IgD-negative memory B cell (primary cell): ENCODE measurements around the gene C19orf18. TPM values are rescaled to one million over a fixed set of nuclear protein-coding genes. Genes with fewer than 3 reads are reported as not detected.

Experiments used
- H3K27ac Mint-ChIP-seq, 3 donors: one replicate each; pipeline ENCODE4 v1.8.0; 2020 to 2022; ENCODE audit warnings: mild to moderate bottlenecking in 3 of 3, mixed read lengths in 3 of 3, moderate library complexity in 1 of 3
- H3K27me3 Mint-ChIP-seq: one replicate; pipeline ENCODE4 v1.8.0; 2021; ENCODE audit warnings: mixed read lengths
- H3K36me3 Mint-ChIP-seq: one replicate; pipeline ENCODE4 v1.8.0; 2020; ENCODE audit warnings: mild to moderate bottlenecking, mixed read lengths
- H3K4me1 Mint-ChIP-seq, 3 donors: one replicate each; pipeline ENCODE4 v1.8.0; 2020 to 2022; ENCODE audit warnings: mixed read lengths in 3 of 3, mild to moderate bottlenecking in 1 of 3
- H3K4me3 Mint-ChIP-seq, 4 donors: one replicate each; pipeline ENCODE4 v1.8.0; 2020 to 2022; ENCODE audit warnings: mild to moderate bottlenecking in 4 of 4, mixed read lengths in 4 of 4, moderate library complexity in 3 of 4
- H3K9me3 Mint-ChIP-seq, 3 donors: one replicate each; pipeline ENCODE4 v1.8.0; 2020 to 2021; ENCODE audit warnings: mixed read lengths in 3 of 3, mild to moderate bottlenecking in 1 of 3
- polyA plus RNA-seq: library from polyadenylated mRNA; unstranded; fragments of 300-500 nt; fragmentation: Illumina TruSeq; gene quantifications from one replicate; pipeline ENCODE4 v1.2.3, GENCODE V29; 2021

C19orf18 gene
- polyA plus RNA-seq, 1 donor from 2014 or later: not detected

DNA sequence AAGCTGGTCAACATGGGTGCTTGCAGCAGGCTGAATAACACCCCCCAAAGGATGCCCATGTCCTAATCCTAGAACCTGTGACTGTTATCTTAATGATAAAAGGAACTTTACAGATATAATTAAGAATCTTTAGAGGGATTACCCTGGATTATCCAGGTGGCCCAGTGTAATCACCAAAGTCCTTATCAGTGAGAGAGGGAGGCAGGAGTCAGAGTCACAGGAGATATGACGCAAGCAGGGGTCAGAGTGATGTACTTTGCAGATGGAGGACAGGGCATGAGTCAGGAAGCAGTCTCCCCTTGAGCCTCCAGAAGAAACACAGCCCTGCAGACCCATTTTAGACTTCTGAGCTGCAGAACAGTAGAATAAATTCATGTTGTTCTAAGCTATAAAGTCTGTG, 18.5 kb upstream of the C19orf18 start:
- Mint-ChIP-seq H3K4me1 (no peaks in the 10 kb centered on the region), H3K4me3 (peak overlapping the region in 2 of 4 donors; percentile 23 to 32), H3K36me3 (peaks cover 54% of the 10 kb centered on the region), H3K27me3 (no peaks in the 10 kb centered on the region), H3K9me3 (peaks cover 8 to 60% (median 37%) of the 10 kb centered on the region in 3 donors), H3K27ac (peak overlapping the region in 1 of 3 donors; percentile 31)

DNA sequence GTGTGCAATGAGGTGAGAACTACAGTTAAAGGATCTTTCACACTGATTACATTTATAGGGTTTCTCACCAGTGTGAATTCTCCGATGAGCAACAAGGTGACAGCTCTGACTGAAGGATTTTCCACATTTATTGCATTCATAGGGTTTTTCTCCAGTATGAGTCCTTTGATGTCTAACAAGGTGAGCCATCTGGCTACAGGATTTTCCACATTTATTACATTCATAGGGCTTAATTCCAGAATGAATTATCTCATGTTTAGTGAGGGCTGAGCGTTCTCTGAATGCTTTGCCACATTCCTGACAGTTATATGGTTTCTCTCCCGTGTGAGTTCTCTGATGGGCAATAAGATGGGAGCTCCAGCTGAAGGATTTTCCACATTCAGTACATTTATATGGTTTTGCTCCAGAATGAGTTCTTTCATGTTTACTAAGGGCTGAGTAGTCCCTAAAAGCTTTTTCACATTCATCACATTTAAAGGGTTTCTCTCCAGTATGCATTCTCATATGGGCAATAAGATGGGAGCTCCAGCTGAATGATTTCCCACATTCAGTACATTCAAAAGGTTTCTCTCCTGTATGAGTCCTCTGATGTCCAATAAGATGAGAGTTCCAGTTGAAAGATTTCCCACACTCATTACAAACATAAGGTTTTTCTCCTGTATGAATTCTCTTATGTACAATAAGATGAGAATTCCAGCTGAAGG, 4.4 kb upstream of the C19orf18 start:
- Mint-ChIP-seq H3K36me3 (peaks cover 44% of the 10 kb centered on the region), H3K27ac (peak overlapping the region in 1 of 3 donors; percentile 10), H3K4me1 (peaks cover 0 to 3% (median 0%) of the 10 kb centered on the region in 3 donors), H3K9me3 (peaks cover 34 to 72% (median 66%) of the 10 kb centered on the region in 3 donors), H3K4me3 (no peak overlapping the region), H3K27me3 (no peaks in the 10 kb centered on the region)

DNA sequence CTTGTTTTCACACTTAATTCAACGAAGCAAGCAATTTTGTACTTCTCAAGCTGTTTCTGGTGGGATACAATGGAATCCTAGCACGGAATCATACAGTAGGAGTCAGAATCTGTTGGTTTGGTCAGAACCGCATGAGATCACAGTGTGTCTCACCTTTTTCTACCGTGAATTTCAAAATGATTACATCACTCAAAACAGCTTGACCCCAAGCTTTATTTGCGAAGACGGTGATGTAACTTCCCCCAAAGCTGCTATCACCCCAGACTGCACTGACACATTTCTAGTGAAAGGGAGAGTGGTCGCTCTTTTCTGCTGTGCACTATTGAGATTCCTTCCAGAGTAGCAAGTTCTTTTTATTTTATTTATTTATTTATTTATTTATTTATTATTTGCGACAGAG, 9.6 kb downstream of the C19orf18 start:
- H3K4me3 Mint-ChIP-seq: no peak overlapping the region
- peaks cover 0 to 2% (median 0%) of the 10 kb centered on the region in 3 donors for H3K4me1 Mint-ChIP-seq
- H3K27me3 Mint-ChIP-seq: no peaks in the 10 kb centered on the region
- H3K36me3 Mint-ChIP-seq: peaks cover 4% of the 10 kb centered on the region
- H3K9me3 Mint-ChIP-seq: peaks cover 10 to 30% (median 19%) of the 10 kb centered on the region in 3 donors
- H3K27ac Mint-ChIP-seq: no peak overlapping the region

DNA sequence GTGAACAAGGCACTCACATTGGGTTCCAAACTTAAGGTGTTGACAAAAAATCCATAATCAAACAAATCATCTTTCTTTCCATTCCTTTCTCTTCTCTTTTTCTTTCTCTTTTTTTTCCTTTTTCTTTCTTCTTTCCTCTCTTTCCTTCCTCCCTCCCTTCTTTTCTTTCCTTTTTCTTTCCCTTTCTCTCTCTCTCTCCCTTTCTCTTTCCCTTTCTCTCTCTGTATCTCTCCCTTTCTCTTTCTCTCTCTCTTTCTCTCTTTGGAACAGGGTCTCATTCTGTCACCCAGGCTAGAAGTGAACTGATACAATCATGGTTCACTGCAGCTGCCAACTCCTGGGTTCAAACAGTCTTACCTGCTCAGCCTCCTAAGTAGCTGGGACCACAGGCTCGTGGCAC, 12.5 kb downstream of the C19orf18 start:
- peaks cover 2% of the 10 kb centered on the region for H3K36me3 Mint-ChIP-seq
- peaks cover 0 to 2% (median 0%) of the 10 kb centered on the region in 3 donors for H3K4me1 Mint-ChIP-seq
- H3K9me3 Mint-ChIP-seq: peaks cover 5 to 31% (median 25%) of the 10 kb centered on the region in 3 donors
- H3K4me3 Mint-ChIP-seq: peak overlapping the region in 1 of 4 donors; percentile 12
- H3K27ac Mint-ChIP-seq: no peak overlapping the region
- no peaks in the 10 kb centered on the region for H3K27me3 Mint-ChIP-seq

GRCh38 chr19:57954996-57955395, 19.3 kb downstream of the C19orf18 start:
- H3K4me1 Mint-ChIP-seq: no peaks in the 10 kb centered on the region
- peaks cover 6 to 42% (median 23%) of the 10 kb centered on the region in 3 donors for H3K9me3 Mint-ChIP-seq
- H3K27me3 Mint-ChIP-seq: no peaks in the 10 kb centered on the region
- no peak overlapping the region for H3K27ac Mint-ChIP-seq
- no peak overlapping the region for H3K4me3 Mint-ChIP-seq
- peaks cover 4% of the 10 kb centered on the region for H3K36me3 Mint-ChIP-seq

- Mint-ChIP-seq H3K4me1 (peaks cover 13 to 21% (median 14%) of the 10 kb centered on the region in 3 donors), H3K9me3 (peaks cover 16 to 40% (median 20%) of the 10 kb centered on the region in 3 donors), H3K4me3 (peak overlapping the region in 2 of 4 donors; percentile 69 to 80), H3K27ac (no peak overlapping the region), H3K27me3 (no peaks in the 10 kb centered on the region), H3K36me3 (peaks cover 11% of the 10 kb centered on the region)
Measured at GRCh38 chr19:57949702-57950101, 24.6 kb downstream of the C19orf18 start.

DNA sequence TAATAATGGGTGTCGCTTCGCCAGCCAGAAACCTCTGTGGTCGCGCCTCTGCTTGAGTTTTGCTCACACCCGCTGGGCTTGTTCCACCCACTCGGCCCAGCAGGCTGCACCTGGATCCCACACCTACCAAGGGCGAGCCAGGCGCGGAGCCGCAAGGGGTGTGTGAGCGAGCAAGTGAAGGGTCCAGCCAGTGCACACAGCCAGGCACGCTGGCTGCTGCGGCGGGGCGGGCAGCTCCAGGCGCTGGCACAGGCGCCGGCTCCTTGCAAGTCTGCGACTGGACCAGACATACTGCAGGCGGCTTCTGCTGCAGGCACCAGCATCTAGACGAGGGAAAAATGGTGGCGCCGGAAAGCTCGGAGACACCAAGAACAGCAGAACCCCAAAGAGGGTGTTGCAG, 25.0 kb downstream of the C19orf18 start:
- no peaks in the 10 kb centered on the region for H3K27me3 Mint-ChIP-seq
- H3K9me3 Mint-ChIP-seq: peaks cover 13 to 36% (median 22%) of the 10 kb centered on the region in 3 donors
- H3K4me3 Mint-ChIP-seq: no peak overlapping the region
- H3K27ac Mint-ChIP-seq: no peak overlapping the region
- H3K36me3 Mint-ChIP-seq: peaks cover 12% of the 10 kb centered on the region
- H3K4me1 Mint-ChIP-seq: peaks cover 13 to 21% (median 14%) of the 10 kb centered on the region in 3 donors

- Mint-ChIP-seq H3K9me3 (peaks cover 20 to 41% (median 31%) of the 10 kb centered on the region in 3 donors), H3K4me1 (peaks cover 15 to 21% (median 16%) of the 10 kb centered on the region in 3 donors), H3K27me3 (no peaks in the 10 kb centered on the region), H3K4me3 (peak within 1 kb of the TSS; percentile 94 to 99 (median 98)), H3K36me3 (peaks cover 25% of the 10 kb centered on the region), H3K27ac (peak within 1 kb of the TSS; percentile 82 to 92 (median 92))
Measured at GRCh38 chr19:57947419-57948134, 26.8 kb downstream of the C19orf18 start, which contains the start of gene ZNF256. Gene ZNF256, minus strand, starts transcription at chr19:57947706. Its CDS starts 232 bp downstream, at chr19:57947474.

DNA sequence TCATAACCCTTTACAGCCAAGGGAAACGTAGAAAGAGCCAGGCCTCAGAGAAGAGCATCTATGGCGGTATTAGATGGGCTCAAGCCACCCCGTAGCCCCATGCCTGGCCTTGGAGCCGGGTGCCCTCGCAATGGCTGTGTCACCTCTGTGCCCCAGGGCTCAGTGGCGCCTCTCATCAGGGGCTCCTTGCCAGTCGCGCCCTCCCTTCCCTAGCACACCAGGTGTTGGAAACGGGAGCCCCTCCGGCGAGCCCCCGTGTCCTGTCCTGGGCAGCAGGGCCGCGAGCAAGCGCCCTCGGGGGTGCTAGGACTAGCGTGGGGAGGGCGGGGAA, 27.3 kb downstream of the C19orf18 start:
- Mint-ChIP-seq H3K36me3 (peaks cover 31% of the 10 kb centered on the region), H3K4me1 (peaks cover 15 to 21% (median 16%) of the 10 kb centered on the region in 3 donors), H3K27ac (peak overlapping the region in 2 of 3 donors; percentile 82 to 92), H3K9me3 (peaks cover 23 to 46% (median 33%) of the 10 kb centered on the region in 3 donors), H3K4me3 (peak overlapping the region; percentile 94 to 99 (median 98)), H3K27me3 (no peaks in the 10 kb centered on the region)

GRCh38 chr19:57946316-57946715, 28.0 kb downstream of the C19orf18 start:
- peaks cover 15 to 21% (median 16%) of the 10 kb centered on the region in 3 donors for H3K4me1 Mint-ChIP-seq

DNA sequence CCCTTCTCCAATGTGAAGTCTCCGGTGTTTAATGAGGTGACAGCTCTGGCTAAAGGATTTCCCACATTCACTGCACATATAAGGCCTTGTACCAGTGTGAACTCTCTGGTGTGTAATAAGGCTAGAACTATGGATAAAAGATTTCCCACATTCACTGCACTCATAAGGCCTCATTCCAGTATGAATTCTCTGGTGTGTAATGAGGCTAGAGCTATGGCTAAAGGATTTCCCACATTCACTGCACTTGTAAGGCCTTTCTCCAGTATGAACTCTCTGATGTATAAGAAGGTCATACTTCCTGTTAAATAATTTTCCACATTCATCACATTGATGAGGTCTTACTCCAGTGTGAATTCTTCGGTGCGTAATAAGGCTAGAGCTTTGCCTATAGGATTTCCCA, 32.7 kb downstream of the C19orf18 start:
- Mint-ChIP-seq H3K27me3 (no peaks in the 10 kb centered on the region), H3K4me1 (peaks cover 11 to 16% (median 12%) of the 10 kb centered on the region in 3 donors), H3K36me3 (peaks cover 48% of the 10 kb centered on the region), H3K27ac (no peak overlapping the region), H3K4me3 (peak overlapping the region in 1 of 4 donors; percentile 43), H3K9me3 (peaks cover 33 to 52% (median 45%) of the 10 kb centered on the region in 3 donors)

More at GRCh38 chr19:57946316-57946715, 28.0 kb downstream of the C19orf18 start:
- Mint-ChIP-seq H3K9me3 (peaks cover 29 to 50% (median 37%) of the 10 kb centered on the region in 3 donors), H3K36me3 (peaks cover 38% of the 10 kb centered on the region), H3K27ac (peak overlapping the region in 2 of 3 donors; percentile 42 to 55), H3K27me3 (no peaks in the 10 kb centered on the region), H3K4me3 (peak overlapping the region; percentile 86 to 99 (median 96))

GRCh38 chr19:57935731-57936130, 38.6 kb downstream of the C19orf18 start:
- Mint-ChIP-seq H3K27me3 (no peaks in the 10 kb centered on the region), H3K9me3 (peaks cover 12 to 41% (median 24%) of the 10 kb centered on the region in 3 donors), H3K4me3 (peak overlapping the region in 3 of 4 donors; percentile 95 to 97 (median 96)), H3K4me1 (peaks cover 7 to 9% (median 7%) of the 10 kb centered on the region in 3 donors), H3K27ac (peak overlapping the region in 1 of 3 donors; percentile 51), H3K36me3 (peaks cover 20% of the 10 kb centered on the region)

DNA sequence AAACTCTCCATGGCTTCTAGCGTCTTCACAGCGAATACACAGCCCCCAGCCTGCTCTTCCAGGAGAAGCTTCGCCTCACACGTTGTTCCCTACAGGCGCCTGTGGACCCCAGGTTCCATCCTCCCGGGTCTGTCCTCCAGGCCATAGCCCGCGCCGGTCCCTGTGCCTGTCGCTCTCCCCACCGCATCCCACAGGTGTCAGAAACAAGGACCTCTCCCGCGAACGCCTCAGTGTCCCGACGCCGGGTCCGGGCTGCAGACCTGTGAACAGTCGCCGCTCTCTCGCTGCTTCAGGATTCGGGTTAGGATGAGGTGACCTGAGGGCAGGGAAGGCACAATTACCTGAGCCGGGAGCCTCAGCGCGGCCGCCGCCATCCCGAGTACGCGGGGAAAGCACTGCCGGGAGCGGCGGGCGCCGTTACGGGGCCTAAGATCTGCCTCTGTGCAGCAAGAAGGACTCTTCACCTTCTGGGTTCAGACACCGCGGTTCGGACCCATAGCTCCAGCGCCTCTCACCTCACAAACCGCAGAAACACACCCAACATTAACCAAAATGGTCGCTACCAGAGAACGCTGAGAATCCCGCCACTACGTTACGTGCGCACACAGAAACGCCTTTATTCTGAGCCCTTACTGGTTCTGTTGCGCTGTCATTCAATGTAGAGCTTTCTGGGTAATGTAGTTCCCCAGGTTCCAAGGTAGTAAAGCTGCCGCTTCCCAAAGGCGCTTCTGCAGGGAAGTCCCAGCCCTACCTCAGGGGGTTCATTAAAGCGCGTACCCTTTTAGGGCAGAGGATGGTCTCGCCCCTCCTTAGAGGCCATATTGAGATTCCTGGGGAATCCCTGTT, 39.3 kb downstream of the C19orf18 start, which contains the start of gene ZNF418:
ZNF418 (minus strand) TSS at position 583 of the 846 bp plus-strand sequence. CDS start 1,580 bp downstream, outside the sequence.
- Mint-ChIP-seq H3K4me3 (peak within 1 kb of the TSS; percentile 92 to 97 (median 96)), H3K9me3 (peaks cover 11 to 47% (median 24%) of the 10 kb centered on the region in 3 donors), H3K36me3 (peaks cover 20% of the 10 kb centered on the region), H3K27me3 (no peaks in the 10 kb centered on the region), H3K27ac (peak within 1 kb of the TSS; percentile 51 to 89 (median 71)), H3K4me1 (peaks cover 7 to 8% (median 7%) of the 10 kb centered on the region in 3 donors)

DNA sequence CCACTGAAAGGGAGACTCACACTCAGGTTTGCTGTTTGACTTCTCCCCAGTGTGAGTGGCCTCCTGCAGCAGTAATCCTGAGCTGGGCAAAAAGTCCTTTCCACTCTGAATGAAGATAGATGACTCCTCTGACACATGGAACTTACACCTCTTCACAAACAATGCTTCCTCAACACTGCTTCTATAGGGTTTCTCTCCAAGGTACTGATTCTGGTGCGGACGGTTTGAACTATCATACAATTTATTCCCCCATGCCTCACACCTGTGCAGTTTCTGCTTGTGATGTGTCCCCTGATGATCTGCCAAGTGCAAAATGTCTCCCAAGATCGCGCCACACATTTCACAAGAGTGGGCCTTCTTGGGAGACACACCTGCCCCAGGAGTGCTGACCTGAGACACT, 46.7 kb downstream of the C19orf18 start:
- H3K27ac Mint-ChIP-seq: no peak overlapping the region
- no peaks in the 10 kb centered on the region for H3K27me3 Mint-ChIP-seq
- H3K4me3 Mint-ChIP-seq: peak overlapping the region in 2 of 4 donors; percentile 4 to 10
- peaks cover 14 to 32% (median 28%) of the 10 kb centered on the region in 3 donors for H3K9me3 Mint-ChIP-seq
- peaks cover 12% of the 10 kb centered on the region for H3K36me3 Mint-ChIP-seq
- H3K4me1 Mint-ChIP-seq: no peaks in the 10 kb centered on the region
